Vagina (tissue), 2 donors: Measurements from ENCODE around the gene GPBP1L1. TPM values are rescaled to one million over a fixed set of nuclear protein-coding genes. Genes with fewer than 3 reads are reported as not detected.
"Not testable (repeated sequence)": the region's sequence is repeated elsewhere in the genome, so short reads cannot be mapped to it uniquely, and the experiment has no call there.

ENCODE experiments used
- DNase-seq, 2 donors: peaks; one replicate each; pipeline ENCODE4 v3.0.0-alpha.2; 2017; ENCODE audit errors: extremely low spot score in 2 of 2
- H3K27ac ChIP-seq: fragments of 200-600 bp; sonication (generic); one replicate; pipeline ENCODE4 v1.5.1; 2019
- H3K27me3 ChIP-seq: fragments of 200-600 bp; sonication (generic); one replicate; pipeline ENCODE4 v1.5.1; 2019
- H3K36me3 ChIP-seq, 2 donors: fragments of 200-600 bp; sonication (generic); one replicate each; pipeline ENCODE4 v1.5.1; 2017 to 2019
- H3K4me1 ChIP-seq: fragments of 200-600 bp; sonication (generic); one replicate; pipeline ENCODE4 v1.5.1; 2019
- H3K4me3 ChIP-seq, 2 donors: fragments of 200-600 bp; sonication (generic); 1 replicate in 1 of 2; 2 replicates in 1 of 2; pipeline ENCODE4 v1.5.1; 2016 to 2019
- H3K9me3 ChIP-seq: fragments of 200-600 bp; sonication (generic); one replicate; pipeline ENCODE4 v1.5.1; 2019
- POLR2A ChIP-seq, 2 donors: fragments of 450-650 bp; IDR thresholded peaks; one replicate each; pipeline ENCODE4 v1.6.1; 2017; ENCODE audit warnings: antibody characterized with exemption in 2 of 2, mild to moderate bottlenecking in 2 of 2, moderate library complexity in 2 of 2
- POLR2AphosphoS5 ChIP-seq, 2 donors: sonication (generic); formaldehyde crosslinking; IDR thresholded peaks; one replicate each; pipeline ENCODE4 v1.9.0; 2017; ENCODE audit warnings: antibody characterized with exemption in 2 of 2, mild to moderate bottlenecking in 2 of 2, low read depth in 1 of 2; ENCODE audit not compliant: insufficient read depth in 1 of 2
- intact Hi-C: fragments of 100-400 bp; cut with DNase I; formaldehyde crosslinking; loops from one replicate; pipeline ENCODE4 v1.15.1; 2023
- total RNA-seq: library from RNA; depleted of rRNA; stranded (reverse); fragments of >200 nt; gene quantifications from one replicate; pipeline ENCODE4 v1.2.3, GENCODE V29; 2016
- TF ChIP-seq, protein P1 (sequence below), 3 experiments: fragments of 450-650 bp in 2 of 3; fragments of 200-600 bp in 1 of 3; sonication (generic) in 1 of 3; IDR thresholded peaks; one replicate each; pipeline ENCODE4 v1.5.1; 2017 to 2019; ENCODE audit warnings: antibody characterized with exemption in 3 of 3, mild to moderate bottlenecking in 2 of 3, moderate library complexity in 2 of 3

GPBP1L1 gene, protein sequence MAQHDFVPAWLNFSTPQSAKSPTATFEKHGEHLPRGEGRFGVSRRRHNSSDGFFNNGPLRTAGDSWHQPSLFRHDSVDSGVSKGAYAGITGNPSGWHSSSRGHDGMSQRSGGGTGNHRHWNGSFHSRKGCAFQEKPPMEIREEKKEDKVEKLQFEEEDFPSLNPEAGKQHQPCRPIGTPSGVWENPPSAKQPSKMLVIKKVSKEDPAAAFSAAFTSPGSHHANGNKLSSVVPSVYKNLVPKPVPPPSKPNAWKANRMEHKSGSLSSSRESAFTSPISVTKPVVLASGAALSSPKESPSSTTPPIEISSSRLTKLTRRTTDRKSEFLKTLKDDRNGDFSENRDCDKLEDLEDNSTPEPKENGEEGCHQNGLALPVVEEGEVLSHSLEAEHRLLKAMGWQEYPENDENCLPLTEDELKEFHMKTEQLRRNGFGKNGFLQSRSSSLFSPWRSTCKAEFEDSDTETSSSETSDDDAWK
- total RNA-seq: 109 TPM

DNA sequence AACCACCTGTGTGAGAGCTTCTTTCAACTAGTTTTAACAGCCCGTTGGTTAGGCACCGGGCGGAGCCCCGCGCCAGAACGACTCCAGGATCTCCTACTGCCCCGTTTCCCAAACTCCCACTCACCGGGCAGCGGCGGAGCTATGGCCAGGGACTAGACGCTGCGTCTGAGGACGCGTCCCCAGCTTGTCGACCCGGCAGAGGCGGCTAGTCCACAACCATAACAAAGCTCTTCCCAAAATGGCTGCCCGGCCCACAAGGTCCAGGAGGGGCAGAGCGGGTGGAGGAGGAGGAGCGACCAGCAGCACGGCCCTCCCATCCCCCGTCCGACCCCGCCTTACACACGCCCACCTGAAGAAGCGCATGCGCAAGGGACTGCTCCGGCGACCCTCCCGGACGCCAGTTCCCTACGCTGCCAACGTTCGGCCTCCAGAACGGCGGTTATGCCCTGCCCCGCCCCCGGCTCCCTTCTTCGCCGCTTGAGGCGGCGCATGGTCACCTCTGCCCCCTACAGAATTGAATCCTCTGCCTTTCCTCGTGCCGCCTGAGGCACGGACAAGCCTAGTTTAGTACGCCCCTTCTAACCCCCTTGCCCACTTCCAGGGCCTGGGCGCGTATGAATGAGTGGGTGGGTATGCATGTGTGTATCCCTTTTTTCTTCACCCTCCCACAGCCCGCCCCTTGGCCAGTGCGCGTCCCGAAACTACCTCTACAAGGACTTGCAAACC is at the start of gene GPBP1L1:
Gene GPBP1L1, minus strand, starts transcription at position 246 of the 726 bp plus-strand sequence. CDS start 27,446 bp downstream, outside the sequence.
- Histone ChIP-seq H3K27me3 (no peaks in the 10 kb centered on the region), H3K27ac (peak within 1 kb of the TSS; percentile 99), H3K36me3 (no peaks in the 10 kb centered on the region), H3K4me3 (peak within 1 kb of the TSS; percentile 88 to 97), H3K4me1 (peaks cover 63% of the 10 kb centered on the region), H3K9me3 (no peaks in the 10 kb centered on the region)
- peak; percentile 97 to 99 for DNase-seq
- TF ChIP-seq, protein P1, sequence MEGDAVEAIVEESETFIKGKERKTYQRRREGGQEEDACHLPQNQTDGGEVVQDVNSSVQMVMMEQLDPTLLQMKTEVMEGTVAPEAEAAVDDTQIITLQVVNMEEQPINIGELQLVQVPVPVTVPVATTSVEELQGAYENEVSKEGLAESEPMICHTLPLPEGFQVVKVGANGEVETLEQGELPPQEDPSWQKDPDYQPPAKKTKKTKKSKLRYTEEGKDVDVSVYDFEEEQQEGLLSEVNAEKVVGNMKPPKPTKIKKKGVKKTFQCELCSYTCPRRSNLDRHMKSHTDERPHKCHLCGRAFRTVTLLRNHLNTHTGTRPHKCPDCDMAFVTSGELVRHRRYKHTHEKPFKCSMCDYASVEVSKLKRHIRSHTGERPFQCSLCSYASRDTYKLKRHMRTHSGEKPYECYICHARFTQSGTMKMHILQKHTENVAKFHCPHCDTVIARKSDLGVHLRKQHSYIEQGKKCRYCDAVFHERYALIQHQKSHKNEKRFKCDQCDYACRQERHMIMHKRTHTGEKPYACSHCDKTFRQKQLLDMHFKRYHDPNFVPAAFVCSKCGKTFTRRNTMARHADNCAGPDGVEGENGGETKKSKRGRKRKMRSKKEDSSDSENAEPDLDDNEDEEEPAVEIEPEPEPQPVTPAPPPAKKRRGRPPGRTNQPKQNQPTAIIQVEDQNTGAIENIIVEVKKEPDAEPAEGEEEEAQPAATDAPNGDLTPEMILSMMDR (IDR thresholded peaks at IDR 0.05): no peak
- TF ChIP-seq POLR2AphosphoS5 (IDR thresholded peaks at IDR 0.05; ENCODE audit: insufficient read depth in 1 of 2, low read depth in 1 of 2) (peak; percentile 65 to 94), POLR2A (IDR thresholded peaks at IDR 0.05) (peak in 1 of 2 donors; percentile 75)
- intact Hi-C loops: no loop called here

DNA sequence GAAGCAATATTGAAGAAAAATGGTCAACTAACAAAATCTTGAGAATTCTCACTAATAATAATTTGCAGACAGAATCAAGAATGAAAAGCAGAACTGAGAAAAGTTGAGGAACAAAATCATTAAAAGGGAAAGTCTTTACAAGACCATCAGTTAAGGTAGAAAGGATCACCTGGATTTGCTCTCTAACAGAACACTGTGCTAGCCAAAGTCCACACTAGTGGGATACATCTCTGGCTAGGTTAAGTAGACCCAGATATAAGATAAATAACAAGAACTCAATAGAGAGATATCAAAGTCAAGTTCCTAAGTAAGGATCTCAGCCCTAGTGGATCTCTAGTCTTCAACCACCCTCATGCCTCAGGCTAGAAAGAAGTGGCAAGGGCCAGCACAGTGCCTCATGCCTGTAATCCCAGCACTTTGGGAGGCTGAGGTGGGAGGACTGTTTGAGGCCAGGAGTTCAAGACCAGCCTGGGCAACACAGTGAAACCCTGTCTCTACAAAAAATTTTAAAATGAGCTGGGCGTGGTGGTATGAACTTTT is 44.5 kb upstream of the GPBP1L1 start:
- Histone ChIP-seq H3K4me1 (peaks cover 4% of the 10 kb centered on the region), H3K4me3 (no peak overlapping the region), H3K9me3 (no peaks in the 10 kb centered on the region), H3K36me3 (peaks cover 0 to 21% of the 10 kb centered on the region in 2 donors), H3K27ac (no peak overlapping the region), H3K27me3 (no peaks in the 10 kb centered on the region)
- DNase-seq: no peak
- TF ChIP-seq POLR2A (IDR thresholded peaks at IDR 0.05) (no peak), POLR2AphosphoS5 (IDR thresholded peaks at IDR 0.05; ENCODE audit: insufficient read depth in 1 of 2, low read depth in 1 of 2) (no peak)
- TF ChIP-seq, protein P1 (IDR thresholded peaks at IDR 0.05): no peak
- intact Hi-C loops: no loop called here

DNA sequence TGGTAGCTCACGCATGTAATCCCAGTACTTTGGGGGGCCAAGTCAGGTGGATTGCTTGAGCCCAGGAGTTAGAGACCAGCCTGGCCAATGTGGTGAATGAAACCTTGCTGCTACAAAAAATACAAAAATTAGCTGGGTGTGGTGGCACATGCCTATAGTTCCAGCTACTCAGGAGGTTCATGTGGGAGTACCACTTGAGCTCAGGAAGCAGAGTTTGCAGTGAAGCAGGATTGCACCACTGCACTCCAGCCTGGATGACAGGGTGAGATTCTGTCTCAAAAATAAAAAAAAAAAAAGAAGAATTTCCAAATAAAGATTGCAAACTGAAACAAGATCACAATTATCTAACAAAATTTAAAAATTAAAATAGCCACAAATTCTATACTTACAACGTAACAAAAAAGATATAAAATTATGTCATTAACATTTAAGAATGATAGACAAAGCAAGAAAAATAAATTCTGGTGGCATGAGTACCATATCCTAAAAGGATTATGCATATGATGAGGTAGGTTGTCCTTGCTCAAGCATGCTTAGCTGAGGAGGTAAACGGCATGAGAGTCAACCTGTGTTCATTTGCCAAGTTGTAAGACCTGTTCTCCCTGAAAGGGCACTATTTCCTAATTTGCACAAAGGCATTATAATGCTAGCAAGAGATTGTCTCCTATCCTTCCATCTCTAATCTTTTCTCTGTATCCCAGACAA is 43.9 kb upstream of the GPBP1L1 start:
- Histone ChIP-seq H3K27ac (no peak overlapping the region), H3K27me3 (no peaks in the 10 kb centered on the region), H3K4me3 (no peak overlapping the region), H3K9me3 (no peaks in the 10 kb centered on the region), H3K4me1 (peaks cover 4% of the 10 kb centered on the region), H3K36me3 (peaks cover 0 to 21% of the 10 kb centered on the region in 2 donors)
- intact Hi-C loops: no loop called here
- DNase-seq: no peak
- TF ChIP-seq, protein P1 (IDR thresholded peaks at IDR 0.05): no peak
- TF ChIP-seq POLR2AphosphoS5 (IDR thresholded peaks at IDR 0.05; ENCODE audit: insufficient read depth in 1 of 2, low read depth in 1 of 2): peak in 1 of 2 donors; percentile 80

DNA sequence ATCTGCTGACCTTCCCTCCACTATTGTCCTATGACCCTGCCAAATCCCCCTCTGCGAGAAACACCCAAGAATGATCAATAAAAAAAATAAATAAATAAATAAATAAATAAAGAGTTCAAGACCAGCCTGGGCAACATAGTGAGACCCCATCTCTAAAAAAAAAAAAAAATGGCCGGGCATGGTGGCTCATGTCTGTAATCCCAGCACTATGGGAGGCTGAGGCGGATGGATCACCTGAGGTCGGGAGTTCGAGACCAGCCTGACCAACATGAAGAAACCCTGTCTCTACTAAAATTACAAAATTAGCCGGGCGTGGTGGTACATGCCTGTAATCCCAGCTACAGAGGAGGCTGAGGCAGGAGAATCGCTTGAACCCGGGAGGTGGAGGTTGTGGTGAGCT is 39.7 kb upstream of the GPBP1L1 start:
- intact Hi-C loops, H3K4me1 ChIP-seq, H3K27ac ChIP-seq, H3K4me3 ChIP-seq, H3K9me3 ChIP-seq, H3K27me3 ChIP-seq, DNase-seq: not testable (repeated sequence)
- peaks cover 0 to 21% of the 10 kb centered on the region in 2 donors for H3K36me3 ChIP-seq
